GM18502 (cell line): Measurements from ENCODE around the gene SESTD1.

Experiments used
- ATAC-seq: cut with Tn5 transposase; IDR thresholded peaks from one replicate; pipeline ENCODE4 v1.9.1; 2021; ENCODE audit warnings: mild to moderate bottlenecking; ENCODE audit not compliant: unreplicated experiment, poor library complexity

The SESTD1 gene, protein sequence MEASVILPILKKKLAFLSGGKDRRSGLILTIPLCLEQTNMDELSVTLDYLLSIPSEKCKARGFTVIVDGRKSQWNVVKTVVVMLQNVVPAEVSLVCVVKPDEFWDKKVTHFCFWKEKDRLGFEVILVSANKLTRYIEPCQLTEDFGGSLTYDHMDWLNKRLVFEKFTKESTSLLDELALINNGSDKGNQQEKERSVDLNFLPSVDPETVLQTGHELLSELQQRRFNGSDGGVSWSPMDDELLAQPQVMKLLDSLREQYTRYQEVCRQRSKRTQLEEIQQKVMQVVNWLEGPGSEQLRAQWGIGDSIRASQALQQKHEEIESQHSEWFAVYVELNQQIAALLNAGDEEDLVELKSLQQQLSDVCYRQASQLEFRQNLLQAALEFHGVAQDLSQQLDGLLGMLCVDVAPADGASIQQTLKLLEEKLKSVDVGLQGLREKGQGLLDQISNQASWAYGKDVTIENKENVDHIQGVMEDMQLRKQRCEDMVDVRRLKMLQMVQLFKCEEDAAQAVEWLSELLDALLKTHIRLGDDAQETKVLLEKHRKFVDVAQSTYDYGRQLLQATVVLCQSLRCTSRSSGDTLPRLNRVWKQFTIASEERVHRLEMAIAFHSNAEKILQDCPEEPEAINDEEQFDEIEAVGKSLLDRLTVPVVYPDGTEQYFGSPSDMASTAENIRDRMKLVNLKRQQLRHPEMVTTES

DNA sequence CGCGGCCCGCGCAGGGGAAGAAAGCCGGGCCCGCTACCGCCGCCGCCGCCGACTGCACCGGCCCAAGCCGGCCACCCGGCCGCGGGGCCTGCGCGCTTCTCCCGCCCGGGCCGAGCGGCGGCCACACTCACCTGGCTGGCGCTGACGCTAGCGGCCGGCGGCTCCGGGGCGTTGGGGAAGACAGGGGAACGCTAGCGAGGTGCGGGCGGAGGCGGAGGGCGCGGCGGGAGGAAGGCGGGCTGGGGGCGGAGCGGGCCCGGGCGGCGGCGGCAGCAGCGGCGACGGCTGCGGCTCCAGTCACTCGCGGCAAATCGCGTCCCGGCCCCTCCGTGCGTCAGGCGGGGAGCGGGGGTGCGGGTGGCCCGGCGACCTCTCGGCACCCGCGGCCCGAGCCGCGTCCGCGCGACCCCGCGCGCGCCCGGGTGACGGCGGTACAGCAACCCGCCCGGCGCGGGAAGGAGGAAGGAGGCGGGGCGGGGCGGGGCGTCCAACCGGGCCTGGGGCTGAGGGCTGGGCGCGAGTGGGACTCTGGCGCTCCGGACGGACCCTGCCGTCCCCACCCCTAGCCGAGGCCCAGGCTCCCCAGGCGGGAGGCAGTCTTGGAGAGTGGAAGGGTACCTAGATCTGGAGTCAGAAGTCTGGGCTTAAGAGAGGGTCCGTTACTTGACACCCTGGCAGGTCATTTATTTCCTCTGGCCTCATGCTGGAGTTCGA lies at the start of gene SESTD1:
TSS of gene SESTD1 (minus strand) at position 465 of the 714 bp plus-strand sequence. CDS start 72,991 bp downstream, outside the sequence.
- ATAC-seq: peak; percentile 67

DNA sequence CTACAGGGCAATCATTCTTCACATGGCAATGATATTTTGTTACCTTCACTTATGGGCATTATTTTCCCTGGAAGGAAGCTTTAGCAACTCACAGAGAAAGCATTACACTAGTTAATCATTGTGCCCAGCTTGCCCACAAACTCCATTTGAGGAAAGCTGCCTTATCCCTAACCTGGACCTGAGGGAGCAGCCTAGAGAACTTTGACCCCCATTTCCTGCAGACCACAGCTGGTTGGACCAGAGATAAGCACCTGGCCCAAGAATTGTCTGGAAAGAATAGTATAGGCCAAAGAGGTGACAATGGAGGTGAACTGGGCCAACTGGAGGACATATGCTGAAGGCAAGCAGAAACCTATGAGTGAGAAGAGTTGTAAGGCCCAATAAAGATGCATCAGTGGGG lies 48.4 kb upstream of the SESTD1 start:
- ATAC-seq: no peak

DNA sequence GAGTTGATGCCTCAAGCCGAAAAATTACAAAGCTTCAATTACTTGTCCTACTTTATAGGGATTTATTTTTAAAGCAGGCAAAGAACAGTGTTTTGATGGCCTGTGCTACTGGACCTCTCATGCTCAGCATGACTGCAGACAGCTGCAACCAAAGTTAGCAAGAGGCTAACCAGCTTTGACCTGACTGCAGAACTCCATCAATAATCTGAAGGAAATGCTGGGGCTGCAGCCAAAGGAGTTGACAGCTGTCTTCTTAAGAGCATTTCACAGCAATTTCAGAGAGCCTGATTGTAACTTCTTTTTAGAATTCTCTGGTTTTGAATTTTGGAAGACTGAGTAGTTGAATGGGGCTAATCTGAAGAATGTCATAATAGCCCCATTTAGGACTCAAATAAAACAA lies 46.5 kb upstream of the SESTD1 start:
- ATAC-seq: no peak

DNA sequence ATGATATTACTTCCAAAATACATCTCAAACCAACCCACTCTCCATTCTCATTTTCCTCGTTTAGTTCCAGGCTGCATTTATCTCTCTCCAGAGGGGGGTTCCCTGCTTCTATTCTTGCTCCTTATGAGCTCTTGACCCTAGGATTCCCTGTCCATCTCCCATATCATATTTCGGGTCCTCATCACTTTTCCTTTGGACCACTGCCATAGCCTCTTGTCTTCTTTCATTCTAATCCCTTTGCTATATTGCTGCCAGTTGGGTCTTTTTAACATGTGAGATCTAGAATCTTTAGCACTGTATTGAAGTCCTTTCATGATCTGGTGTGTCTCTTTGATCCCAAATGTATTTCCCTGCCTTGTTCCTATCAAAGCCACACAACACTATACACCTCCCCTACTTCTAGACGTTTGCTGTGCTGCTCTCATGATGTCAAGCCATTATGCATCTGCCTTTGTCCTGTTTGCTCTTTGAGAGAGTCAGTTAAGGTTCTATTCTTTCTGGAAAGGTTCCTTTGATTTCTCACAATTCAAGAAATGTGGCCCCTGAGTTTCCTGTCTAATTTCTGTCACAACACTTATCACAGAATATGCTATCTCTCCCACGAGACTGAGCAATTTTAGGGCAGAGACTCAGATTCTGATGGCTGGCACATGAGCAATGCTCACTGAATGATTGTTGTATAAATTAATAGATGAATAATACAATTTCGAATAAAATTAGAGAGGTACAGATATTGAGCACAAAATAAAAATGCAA lies 43.2 kb upstream of the SESTD1 start:
- ATAC-seq: no peak

DNA sequence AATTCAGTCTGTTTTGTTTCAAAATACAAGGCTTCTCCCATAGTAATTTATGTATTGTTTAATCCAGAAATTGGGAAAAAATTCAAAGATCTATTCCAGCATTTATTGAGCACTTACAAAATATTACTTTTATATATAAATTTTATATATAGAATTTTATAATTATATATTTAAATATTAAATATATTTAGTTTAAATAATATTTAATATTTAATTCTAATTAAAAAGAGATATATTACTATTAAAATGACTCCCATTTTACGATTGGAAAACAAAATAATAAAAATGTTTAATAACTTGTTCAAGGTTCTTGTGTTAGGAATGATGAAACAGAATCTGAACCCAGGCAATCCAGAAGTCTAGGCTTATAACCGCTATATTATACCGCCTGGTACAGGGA lies 40.5 kb upstream of the SESTD1 start:
- no peak for ATAC-seq

DNA sequence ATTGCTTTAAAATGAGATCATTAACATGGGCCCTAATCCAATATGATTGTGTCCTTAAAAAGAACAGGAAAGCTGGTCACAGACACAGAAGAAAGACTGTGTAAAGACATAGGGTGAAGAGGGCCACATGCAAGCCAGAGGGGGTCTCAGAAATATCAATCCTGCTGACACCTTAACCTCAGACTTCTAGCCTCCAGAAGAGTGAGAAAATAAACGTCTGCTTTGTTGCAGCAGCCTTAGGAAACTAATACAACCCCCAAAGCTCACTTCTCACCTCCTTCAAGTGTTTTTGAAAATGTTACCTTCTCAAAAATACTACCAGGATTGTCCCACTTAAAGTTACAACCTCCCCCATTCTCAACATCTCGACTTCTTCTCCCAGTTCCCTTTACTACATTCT lies 39.8 kb upstream of the SESTD1 start:
- ATAC-seq: no peak

DNA sequence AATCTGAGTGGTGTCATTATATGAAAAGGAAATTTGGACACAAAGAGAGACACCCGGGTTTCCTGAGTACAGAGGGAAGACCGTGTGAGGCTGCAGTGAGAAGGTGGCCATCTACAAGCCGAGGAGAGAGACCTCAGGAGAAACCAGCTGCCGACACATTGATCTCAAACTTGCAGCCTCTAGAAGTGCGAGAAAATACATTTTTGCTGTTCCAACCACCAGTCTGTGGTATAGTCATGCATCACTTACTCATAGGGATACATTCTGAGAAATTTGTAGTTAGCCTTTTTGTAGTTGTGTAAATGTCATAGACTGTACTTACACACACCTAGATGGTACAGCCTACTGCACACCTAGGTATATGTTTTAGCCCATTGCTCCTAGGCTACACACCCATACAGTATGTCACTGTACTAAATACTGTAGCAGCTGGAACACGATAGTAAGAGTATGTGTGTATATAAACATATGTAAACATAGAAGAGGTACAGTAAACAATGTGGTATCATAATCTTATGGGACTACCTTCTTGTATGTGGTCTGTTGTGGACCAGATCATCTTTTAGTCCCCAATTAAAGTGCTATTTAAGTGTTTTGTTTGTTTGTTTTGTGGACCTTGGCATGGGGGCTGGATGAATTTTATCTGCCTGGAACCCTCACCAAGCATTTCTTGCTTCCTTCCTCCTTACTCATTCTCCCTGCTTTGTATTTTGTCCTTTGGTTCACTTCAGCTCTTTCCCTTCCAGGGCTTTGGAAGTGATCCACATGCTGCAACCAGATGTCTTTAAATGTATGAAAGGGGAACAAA lies 38.3 kb upstream of the SESTD1 start:
- no peak for ATAC-seq

DNA sequence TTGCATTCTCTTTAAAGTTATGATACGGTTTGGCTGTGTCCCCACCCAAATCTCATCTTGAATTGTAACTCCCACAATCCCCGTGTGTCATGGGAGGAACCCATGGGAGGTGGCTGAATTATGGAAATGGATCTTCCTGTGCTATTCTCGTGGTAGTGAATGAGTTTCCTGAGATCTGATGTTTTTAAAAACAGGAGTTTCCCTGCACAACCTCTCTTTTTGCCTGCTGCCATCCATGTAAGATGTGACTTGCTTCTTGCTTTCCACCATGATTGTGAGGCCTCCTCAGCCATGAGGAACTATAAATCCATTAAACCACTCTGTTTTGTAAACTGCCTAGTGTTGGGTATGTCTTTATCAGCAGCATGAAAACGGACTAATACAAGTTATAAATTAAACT lies 37.5 kb upstream of the SESTD1 start:
- no peak for ATAC-seq

DNA sequence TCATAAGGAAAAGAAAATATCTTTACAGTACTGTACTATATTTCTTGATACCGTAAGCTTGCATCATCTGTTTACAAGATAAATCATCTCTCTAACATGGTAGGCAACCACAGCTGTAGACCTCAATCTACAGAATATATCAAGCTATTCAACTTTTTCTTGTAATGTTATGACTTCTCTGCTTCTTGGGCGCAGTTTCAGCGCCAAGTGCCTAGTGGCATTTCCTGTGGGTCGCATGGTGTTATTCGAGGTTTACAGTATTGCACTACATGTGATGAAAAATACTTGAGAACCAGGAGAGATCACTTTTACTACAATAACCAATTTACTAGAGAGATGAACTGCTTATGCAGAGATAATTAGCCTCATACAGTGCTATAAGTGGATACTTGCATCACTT lies 34.0 kb upstream of the SESTD1 start:
- no peak for ATAC-seq

DNA sequence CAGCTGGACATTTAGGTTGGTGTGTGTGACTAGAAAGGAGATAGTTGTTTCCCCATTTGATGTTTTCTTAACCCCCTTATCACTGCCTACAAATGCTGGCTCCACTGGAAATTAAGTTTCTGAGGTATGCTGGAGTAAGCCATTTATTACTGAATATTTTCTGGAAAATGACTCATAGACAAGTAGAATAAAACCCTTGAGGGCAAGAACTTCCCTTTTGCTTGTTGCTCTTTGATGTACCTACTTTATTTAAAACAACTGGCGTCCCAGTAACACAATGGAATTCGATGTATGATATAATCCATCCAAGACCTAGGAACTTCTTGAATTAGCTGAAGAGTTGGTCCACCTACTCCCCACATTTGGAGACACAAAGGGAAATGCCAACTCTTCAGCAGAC lies 33.3 kb upstream of the SESTD1 start:
- no peak for ATAC-seq

DNA sequence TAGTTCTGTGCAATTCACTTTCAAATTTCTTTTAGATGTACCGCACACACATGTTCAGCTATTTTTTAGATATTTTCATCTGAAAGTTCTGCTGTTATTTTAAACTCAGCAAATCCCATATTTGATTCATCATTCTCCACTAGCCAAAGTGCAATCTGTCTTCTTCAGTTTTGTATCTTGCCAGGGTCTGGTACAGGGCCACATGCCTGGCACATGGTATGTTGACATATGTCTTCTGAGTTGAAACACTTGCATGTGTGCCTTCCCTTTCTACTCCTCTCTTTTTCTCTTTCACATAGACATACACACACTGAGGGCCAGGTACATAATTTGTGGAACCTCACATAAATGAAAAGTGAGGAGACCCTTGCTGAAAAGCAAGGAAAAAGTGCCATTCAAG lies 25.7 kb upstream of the SESTD1 start:
- no peak for ATAC-seq

DNA sequence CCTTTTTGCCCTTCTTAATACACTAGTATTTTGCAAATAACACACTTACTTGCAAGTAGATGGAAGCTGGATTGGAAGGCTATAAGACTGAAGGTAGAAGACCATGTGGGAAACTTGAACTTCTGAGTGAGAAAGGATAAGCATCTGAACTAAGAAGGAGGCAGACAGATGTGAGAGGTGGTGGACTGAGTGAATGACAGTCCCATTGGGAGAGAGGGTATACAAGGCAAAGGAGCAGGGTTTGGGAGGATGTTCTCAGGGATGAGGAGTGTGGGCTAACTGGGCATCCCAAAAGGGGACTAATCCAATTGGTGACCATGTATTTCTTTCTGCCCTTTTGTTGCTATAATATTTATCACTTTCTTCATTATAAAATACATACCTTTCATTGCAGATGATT lies 20.4 kb upstream of the SESTD1 start:
- no peak for ATAC-seq

DNA sequence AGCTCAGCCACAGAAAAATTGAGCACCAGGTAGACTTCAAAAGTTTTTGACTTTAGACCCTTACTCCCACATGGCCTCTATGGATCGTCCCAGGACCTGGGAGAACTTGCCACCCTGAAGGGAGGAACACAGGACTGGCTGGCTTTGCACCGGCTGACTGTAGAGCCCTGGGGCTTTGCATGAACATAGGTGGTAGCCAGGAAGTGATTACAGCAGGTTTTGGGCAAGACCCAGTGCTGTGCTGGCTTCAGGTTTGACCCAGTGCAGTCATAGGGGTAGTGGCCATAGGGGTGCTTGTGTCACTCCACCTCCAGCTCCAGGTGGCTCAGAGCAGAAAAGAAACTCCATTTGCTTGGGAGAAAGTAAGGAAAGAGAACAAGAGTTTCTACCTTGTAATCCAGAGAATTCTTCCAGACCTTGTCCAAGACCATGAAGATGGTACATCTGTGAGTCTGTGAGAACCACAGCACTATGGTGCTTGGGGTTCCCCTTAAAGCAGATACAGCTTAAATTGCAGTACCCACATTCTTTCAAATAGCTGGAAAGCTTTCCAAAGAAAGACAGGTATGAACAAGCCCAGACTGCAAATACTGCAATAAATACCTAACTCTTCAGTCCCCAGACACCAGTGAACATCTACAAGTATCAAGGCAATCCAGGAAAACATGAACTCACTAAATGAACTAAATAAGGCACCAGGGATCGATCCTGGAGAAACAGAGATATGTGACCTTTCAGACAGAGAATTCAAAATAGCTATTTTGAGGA lies 13.0 kb upstream of the SESTD1 start:
- no peak for ATAC-seq

DNA sequence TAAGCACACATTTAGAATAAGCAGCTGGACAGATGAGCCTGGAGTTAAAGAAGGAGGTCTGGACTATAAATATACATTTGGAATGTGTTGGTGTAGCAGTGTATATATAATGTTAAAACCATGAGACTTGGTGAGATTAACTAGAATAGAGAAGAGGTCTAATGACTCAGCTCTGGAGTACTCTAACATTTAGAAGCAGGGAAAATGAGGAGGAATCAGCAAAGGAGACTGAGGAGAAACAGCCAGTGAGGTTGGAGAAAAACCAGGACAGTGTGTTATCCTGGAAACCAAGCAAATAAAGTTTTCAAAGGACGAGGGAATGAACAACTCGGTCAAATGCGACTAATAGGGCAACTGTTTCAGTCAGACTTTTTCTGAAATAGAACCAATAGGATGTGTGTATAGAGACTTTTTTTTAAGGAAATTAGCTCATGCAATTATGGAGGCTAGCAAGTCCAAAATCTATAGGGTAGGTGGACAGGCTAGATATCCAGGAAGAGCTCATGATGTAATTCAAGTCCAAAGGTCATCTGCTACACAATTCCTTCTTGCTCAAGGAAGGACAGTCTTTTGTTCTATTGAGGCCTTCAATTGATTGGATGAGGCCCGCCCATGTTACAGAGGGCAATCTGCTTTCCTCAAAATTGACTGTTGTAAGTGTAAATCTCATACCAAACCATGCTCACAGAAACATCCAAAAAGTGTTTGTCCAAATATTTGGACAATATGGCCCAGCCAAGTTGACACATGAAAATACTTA lies 10.8 kb upstream of the SESTD1 start:
- ATAC-seq: no peak

DNA sequence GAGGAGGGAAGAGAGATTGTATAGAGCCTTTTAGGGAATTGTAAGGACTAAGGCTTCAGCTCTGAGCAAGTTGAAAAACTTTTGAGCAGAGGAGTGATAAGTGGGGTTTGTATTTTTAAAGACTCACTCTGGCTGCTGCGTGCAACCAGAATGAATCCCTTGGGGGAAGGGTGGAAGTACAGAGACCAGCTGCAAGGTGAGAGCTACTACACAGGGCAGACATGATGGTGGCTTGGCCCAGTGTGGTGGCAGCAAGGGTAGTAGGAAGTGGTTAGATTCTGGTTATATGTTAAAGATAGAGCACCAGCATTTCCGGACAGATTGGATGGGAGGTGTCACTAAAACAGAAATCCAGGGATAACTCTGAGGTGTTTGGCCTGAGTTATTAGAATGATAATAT lies 10.1 kb upstream of the SESTD1 start:
- ATAC-seq: peak; percentile 95

DNA sequence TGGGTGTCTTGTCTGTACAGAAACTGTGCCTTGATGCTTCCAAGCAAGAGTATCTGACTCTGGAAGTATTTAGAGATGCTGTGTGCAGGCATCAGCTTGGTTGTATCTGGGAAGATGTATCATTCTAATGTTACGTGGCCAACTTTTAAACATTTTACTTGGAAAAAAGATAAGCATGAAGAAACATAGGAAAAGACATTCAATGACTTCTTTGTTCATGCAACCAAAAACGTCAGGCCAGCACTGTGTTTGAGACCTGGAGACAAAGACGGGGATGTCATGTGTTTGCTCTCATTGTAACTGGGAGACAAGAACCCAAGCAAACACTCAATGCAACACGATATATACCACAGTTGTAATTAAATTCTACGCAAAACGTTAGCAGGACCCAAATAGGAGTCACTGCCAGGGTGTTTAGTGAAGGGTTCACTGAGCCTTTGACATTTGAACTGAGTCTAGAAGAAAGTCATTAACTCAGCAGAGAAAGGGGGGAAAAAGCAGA lies 8.9 kb upstream of the SESTD1 start:
- no peak for ATAC-seq

DNA sequence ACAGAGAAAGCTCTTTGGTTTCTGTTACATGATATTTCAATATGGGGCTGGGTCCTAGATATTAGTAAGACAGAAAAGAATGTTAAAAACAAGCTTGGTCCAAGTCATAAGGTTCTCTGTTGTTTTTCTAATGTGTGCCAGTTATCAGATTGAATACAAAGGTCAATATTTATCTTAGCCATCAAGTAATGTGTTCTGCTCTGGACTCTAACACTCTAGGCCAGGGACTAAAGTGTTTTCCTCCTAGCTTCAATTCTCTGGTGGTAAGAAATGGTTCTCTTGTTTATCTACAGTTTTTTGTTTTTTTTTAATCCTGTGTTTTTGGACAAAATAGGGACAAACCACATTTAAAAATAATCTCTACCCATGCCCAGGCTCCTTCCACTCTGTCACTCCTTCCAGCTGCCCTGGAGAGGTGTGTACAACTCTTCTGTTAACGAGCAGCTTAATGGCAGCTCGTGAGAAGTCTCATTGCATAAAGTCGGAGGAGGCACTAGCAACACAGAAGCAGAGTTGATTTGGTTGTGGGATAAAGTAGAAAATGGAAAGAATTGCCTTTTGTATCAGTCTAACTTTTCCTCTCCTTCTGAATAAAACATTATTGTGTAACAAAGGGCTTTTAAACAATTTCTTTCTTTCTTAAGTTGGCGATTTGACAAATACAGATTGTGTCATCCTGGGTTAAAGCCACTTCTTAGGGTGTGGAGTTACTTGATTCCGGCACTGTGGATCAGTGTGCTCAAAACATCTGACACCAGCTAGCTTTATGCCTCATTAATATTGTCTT lies 8.0 kb upstream of the SESTD1 start:
- ATAC-seq: no peak
